H1 (cell line): ENCODE data around the gene SLC2A5. TPM values are rescaled to one million over a fixed set of nuclear protein-coding genes. Genes with fewer than 3 reads are reported as not detected.

Experiments
- HDAC6 ChIP-seq: IDR thresholded peaks from one replicate; pipeline ENCODE4 v1.7.1; 2012; ENCODE audit warnings: low read depth, mild to moderate bottlenecking, inconsistent platforms, low read length, moderate library complexity
- polyA plus RNA-seq, 7 experiments: library from polyadenylated mRNA; depleted of rRNA in 3 of 7; stranded (reverse) in 5 of 7; unstranded in 2 of 7; fragments of >200 nt in 5 of 7; fragments of 200-250 nt in 2 of 7; gene quantifications; 1 replicate in 5 of 7; 2 replicates in 1 of 7; 4 replicates in 1 of 7; pipeline versions ENCODE4 v1.2.1 to v1.2.3, GENCODE V29; 2011 to 2013; ENCODE audit warnings: missing spikeins in 2 of 7, mixed read lengths in 2 of 7
- total RNA-seq: library from RNA; stranded (reverse); fragmentation: NEBNext Ultra II Directional; extraction: Animal tissue kit (Norgen Biotek cat#: 25700); gene quantifications from 2 replicates; pipeline ENCODE4 v1.2.1, GENCODE V29; 2021

The SLC2A5 gene
- total and polyA plus RNA-seq, 2 of the 8 experiments (the other 6 are each of a cell fraction or from before 2014, with no cell fraction given), result 0.12 TPM; not detected in 1

GRCh38 chr1:9004700-9005394 lies 64.6 kb downstream of the SLC2A5 start (continued):
- TF ChIP-seq HDAC6, result no peak
